K562 (cell line): ENCODE results near the gene ERAL1. TPM values are rescaled to one million over a fixed set of nuclear protein-coding genes. Genes with fewer than 3 reads are reported as not detected.

Source experiments
- CHD4 ChIP-seq: fragments of 200-600 bp; sonication (generic); IDR thresholded peaks from 3 replicates; pipeline ENCODE4 v1.6.1; 2012; ENCODE audit warnings: low read depth, mild to moderate bottlenecking, mixed read lengths, low read length, inconsistent platforms; ENCODE audit not compliant: insufficient read depth, insufficient replicate concordance, poor library complexity, severe bottlenecking
- ELF2 ChIP-seq: fragments of 250-450 bp; sonication (Bioruptor Pico); IDR thresholded peaks from 2 replicates; pipeline ENCODE4 v1.5.0; 2021; ENCODE audit warnings: mild to moderate bottlenecking
- HDAC2 ChIP-seq: fragments of 450-650 bp; IDR thresholded peaks from 2 replicates; pipeline ENCODE4 v1.6.1; 2016; ENCODE audit warnings: mild to moderate bottlenecking
- KAT8 ChIP-seq: fragments of 450-650 bp; IDR thresholded peaks from 2 replicates; pipeline ENCODE4 v1.6.1; 2016; ENCODE audit warnings: low read depth, mild to moderate bottlenecking
- KDM2B ChIP-seq: fragments of 250-450 bp; sonication (Bioruptor Pico); IDR thresholded peaks from 2 replicates; pipeline ENCODE4 v1.8.0; 2021; ENCODE audit warnings: mild to moderate bottlenecking, moderate library complexity
- MXI1 ChIP-seq: IDR thresholded peaks from 2 replicates; pipeline ENCODE4 v1.6.1; 2011; ENCODE audit warnings: low read depth, mild to moderate bottlenecking, improper control_type of control experiment, low read length
- NFYB ChIP-seq: IDR thresholded peaks from 2 replicates; pipeline ENCODE4 v1.6.1; 2011; ENCODE audit warnings: mild to moderate bottlenecking, moderate library complexity; ENCODE audit not compliant: insufficient read length; ENCODE audit errors: extremely low read depth
- PBX2 ChIP-seq, 2 experiments: IDR thresholded peaks in 1 of 2; conservative IDR thresholded peaks in 1 of 2; 2 replicates each; pipeline ENCODE4 v1.6.1; 2016; ENCODE audit warnings: low read depth in 2 of 2, mild to moderate bottlenecking in 1 of 2, missing compliant biosample characterization in 1 of 2, missing genetic modification characterization in 1 of 2, moderate library complexity in 1 of 2
- POLR2H ChIP-seq: IDR thresholded peaks from 2 replicates; pipeline ENCODE4 v1.6.1; 2016; ENCODE audit warnings: missing genetic modification characterization, low read depth, mild to moderate bottlenecking, control low read depth, missing compliant biosample characterization, moderate library complexity
- TEAD2 ChIP-seq: fragments of 450-650 bp; IDR thresholded peaks from 2 replicates; pipeline ENCODE4 v1.6.1; 2016; ENCODE audit warnings: missing genetic modification characterization, control low read depth, missing compliant biosample characterization
- ZBTB8A ChIP-seq: fragments of 450-650 bp; IDR thresholded peaks from 2 replicates; pipeline ENCODE4 v1.6.1; 2018; ENCODE audit warnings: mild to moderate bottlenecking, moderate library complexity; ENCODE audit not compliant: partially characterized antibody
- ZNF133 ChIP-seq: fragments of 250-450 bp; sonication (Bioruptor Pico); IDR thresholded peaks from 2 replicates; pipeline ENCODE4 v1.4.0; 2020; ENCODE audit warnings: mild to moderate bottlenecking
- ZNF143 ChIP-seq: sonication (generic); formaldehyde crosslinking; IDR thresholded peaks from 2 replicates; pipeline ENCODE4 v1.9.0; 2022; ENCODE audit warnings: mild to moderate bottlenecking, missing genetic modification reagents
- polyA plus RNA-seq, 8 experiments: library from polyadenylated mRNA; depleted of rRNA in 4 of 8; stranded (reverse) in 5 of 8; unstranded in 3 of 8; fragments of >200 nt; fragmentation: Nextera tagmentation in 2 of 8; fragmentation: Illumina TruSeq in 1 of 8; extraction: Ambion mirVana in 2 of 8; extraction: Trizol in 1 of 8; gene quantifications; 2 replicates each; pipeline versions ENCODE4 v1.2.1 to v1.2.3, GENCODE V29; 2011 to 2014; ENCODE audit warnings: inconsistent platforms in 1 of 8, missing spikeins in 1 of 8
- total RNA-seq, 7 experiments: library from RNA; depleted of rRNA in 6 of 7; stranded (reverse); fragments of >200 nt in 6 of 7; fragmentation: Illumina TruSeq in 2 of 7; extraction: Trizol in 2 of 7; gene quantifications; 2 replicates each; pipeline versions ENCODE4 v1.2.1 to v1.2.3, GENCODE V29; 2011 to 2021; ENCODE audit warnings: low replicate concordance in 1 of 7
- TF ChIP-seq, protein P1 (sequence below): sonication (generic); formaldehyde crosslinking; IDR thresholded peaks from 2 replicates; pipeline ENCODE4 v1.8.0; 2023; ENCODE audit warnings: missing genetic modification reagents, mild to moderate bottlenecking, borderline replicate concordance
- TF ChIP-seq, protein P2 (sequence below): sonication (generic); formaldehyde crosslinking; IDR thresholded peaks from 2 replicates; pipeline ENCODE4 v1.8.0; 2022; ENCODE audit warnings: missing genetic modification reagents, mild to moderate bottlenecking, borderline replicate concordance

ERAL1 gene
- total and polyA plus RNA-seq, 9 of the 15 experiments (the other 6 are each of a cell fraction or from before 2014, with no cell fraction given), result 37.5 to 351 (median 106) TPM

DNA sequence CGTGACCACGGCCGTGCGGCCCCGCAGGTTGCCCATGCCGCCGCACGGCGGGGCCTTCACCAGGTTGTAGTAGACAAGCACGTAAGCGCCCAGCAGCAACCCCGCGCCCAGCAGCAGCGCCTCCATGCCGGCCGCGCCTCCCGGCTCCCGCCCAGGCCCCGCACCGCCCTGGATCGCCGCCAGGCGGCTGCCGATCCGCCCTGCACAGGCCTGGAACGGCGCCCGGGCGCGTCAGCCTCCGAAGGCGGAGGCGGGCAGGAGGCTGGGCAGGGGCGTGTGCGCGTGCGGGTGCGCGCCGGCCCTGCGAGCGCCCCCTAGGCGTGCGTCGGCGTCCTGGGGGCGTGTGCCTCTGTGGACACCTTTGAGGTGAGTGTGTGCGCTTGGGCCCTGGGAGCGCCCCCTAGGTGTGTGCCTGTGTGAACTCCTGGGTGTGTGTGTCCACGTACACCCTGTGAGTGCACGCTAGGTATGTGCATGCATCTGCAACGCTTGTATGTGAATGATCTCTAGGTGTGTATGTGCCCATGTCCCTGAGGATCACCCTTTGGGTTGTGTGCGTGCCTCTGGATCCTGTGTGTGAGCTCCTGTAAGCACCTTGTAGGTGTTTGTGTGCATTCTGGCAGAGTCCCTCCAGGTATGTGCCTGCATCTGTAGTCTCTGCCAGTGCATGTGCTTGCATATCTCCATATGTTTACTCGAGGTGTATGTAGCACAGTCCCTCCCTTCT, 48.2 kb downstream of the ERAL1 start, which contains the start of gene DHRS13 (continued):
- TF ChIP-seq POLR2H (tag) (no peak), CHD4 (no peak), NFYB (no peak), MXI1 (peak; percentile 87), KAT8 (no peak), ZBTB8A (no peak), HDAC2 (no peak), PBX2 (CRISPR knock-in tag; IDR thresholded peaks at IDR 0.05; ENCODE audit: low read depth) (no peak), PBX2 (tag; conservative IDR thresholded peaks at IDR 0.05; ENCODE audit: low read depth) (no peak), TEAD2 (no peak), ZNF133 (CRISPR knock-in tag) (no peak), KDM2B (CRISPR knock-in tag) (no peak; the same call in 1 of the 2 replicates), ZNF143 (no peak), ELF2 (peak; percentile 8; the same call in 1 of the 2 replicates)
- TF ChIP-seq, protein P1, sequence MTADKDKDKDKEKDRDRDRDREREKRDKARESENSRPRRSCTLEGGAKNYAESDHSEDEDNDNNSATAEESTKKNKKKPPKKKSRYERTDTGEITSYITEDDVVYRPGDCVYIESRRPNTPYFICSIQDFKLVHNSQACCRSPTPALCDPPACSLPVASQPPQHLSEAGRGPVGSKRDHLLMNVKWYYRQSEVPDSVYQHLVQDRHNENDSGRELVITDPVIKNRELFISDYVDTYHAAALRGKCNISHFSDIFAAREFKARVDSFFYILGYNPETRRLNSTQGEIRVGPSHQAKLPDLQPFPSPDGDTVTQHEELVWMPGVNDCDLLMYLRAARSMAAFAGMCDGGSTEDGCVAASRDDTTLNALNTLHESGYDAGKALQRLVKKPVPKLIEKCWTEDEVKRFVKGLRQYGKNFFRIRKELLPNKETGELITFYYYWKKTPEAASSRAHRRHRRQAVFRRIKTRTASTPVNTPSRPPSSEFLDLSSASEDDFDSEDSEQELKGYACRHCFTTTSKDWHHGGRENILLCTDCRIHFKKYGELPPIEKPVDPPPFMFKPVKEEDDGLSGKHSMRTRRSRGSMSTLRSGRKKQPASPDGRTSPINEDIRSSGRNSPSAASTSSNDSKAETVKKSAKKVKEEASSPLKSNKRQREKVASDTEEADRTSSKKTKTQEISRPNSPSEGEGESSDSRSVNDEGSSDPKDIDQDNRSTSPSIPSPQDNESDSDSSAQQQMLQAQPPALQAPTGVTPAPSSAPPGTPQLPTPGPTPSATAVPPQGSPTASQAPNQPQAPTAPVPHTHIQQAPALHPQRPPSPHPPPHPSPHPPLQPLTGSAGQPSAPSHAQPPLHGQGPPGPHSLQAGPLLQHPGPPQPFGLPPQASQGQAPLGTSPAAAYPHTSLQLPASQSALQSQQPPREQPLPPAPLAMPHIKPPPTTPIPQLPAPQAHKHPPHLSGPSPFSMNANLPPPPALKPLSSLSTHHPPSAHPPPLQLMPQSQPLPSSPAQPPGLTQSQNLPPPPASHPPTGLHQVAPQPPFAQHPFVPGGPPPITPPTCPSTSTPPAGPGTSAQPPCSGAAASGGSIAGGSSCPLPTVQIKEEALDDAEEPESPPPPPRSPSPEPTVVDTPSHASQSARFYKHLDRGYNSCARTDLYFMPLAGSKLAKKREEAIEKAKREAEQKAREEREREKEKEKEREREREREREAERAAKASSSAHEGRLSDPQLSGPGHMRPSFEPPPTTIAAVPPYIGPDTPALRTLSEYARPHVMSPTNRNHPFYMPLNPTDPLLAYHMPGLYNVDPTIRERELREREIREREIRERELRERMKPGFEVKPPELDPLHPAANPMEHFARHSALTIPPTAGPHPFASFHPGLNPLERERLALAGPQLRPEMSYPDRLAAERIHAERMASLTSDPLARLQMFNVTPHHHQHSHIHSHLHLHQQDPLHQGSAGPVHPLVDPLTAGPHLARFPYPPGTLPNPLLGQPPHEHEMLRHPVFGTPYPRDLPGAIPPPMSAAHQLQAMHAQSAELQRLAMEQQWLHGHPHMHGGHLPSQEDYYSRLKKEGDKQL (CRISPR knock-in tag), result no peak; the same call in 1 of the 2 replicates
- TF ChIP-seq, protein P2, sequence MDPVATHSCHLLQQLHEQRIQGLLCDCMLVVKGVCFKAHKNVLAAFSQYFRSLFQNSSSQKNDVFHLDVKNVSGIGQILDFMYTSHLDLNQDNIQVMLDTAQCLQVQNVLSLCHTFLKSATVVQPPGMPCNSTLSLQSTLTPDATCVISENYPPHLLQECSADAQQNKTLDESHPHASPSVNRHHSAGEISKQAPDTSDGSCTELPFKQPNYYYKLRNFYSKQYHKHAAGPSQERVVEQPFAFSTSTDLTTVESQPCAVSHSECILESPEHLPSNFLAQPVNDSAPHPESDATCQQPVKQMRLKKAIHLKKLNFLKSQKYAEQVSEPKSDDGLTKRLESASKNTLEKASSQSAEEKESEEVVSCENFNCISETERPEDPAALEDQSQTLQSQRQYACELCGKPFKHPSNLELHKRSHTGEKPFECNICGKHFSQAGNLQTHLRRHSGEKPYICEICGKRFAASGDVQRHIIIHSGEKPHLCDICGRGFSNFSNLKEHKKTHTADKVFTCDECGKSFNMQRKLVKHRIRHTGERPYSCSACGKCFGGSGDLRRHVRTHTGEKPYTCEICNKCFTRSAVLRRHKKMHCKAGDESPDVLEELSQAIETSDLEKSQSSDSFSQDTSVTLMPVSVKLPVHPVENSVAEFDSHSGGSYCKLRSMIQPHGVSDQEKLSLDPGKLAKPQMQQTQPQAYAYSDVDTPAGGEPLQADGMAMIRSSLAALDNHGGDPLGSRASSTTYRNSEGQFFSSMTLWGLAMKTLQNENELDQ (CRISPR knock-in tag), result no peak
